BLaER1 (cell line): ENCODE results near the gene WRNIP1.

ENCODE experiments used
- H3K27ac ChIP-seq: shearing (Covaris generic); formaldehyde crosslinking; 2 replicates; pipeline ENCODE4 v1.8.1; 2022
- H3K27me3 ChIP-seq: shearing (Covaris generic); formaldehyde crosslinking; 2 replicates; pipeline ENCODE4 v1.8.1; 2022
- H3K36me3 ChIP-seq: shearing (Covaris generic); formaldehyde crosslinking; 2 replicates; pipeline ENCODE4 v1.8.1; 2022
- H3K4me1 ChIP-seq: shearing (Covaris generic); formaldehyde crosslinking; 2 replicates; pipeline ENCODE4 v1.8.1; 2022
- H3K4me2 ChIP-seq: shearing (Covaris generic); formaldehyde crosslinking; 2 replicates; pipeline ENCODE4 v1.8.1; 2022
- H3K4me3 ChIP-seq: shearing (Covaris generic); formaldehyde crosslinking; 2 replicates; pipeline ENCODE4 v1.8.1; 2022
- H3K9ac ChIP-seq: shearing (Covaris generic); formaldehyde crosslinking; 2 replicates; pipeline ENCODE4 v1.8.1; 2022
- H3K9me3 ChIP-seq: shearing (Covaris generic); formaldehyde crosslinking; 2 replicates; pipeline ENCODE4 v1.8.1; 2022
- H4K20me1 ChIP-seq: shearing (Covaris generic); formaldehyde crosslinking; 2 replicates; pipeline ENCODE4 v1.8.1; 2022
- Cebpa-rat ChIP-seq: shearing (Covaris generic); IDR thresholded peaks from 2 replicates; pipeline ENCODE4 v1.8.1; 2022

The WRNIP1 gene

GRCh38 chr6:2751871-2752270 lies 13.3 kb upstream of the WRNIP1 start:
- no peak overlapping the region for H3K9ac ChIP-seq
- TF ChIP-seq Cebpa-rat = no peak
- peaks cover 14% of the 10 kb centered on the region for H3K4me1 ChIP-seq
- no peaks in the 10 kb centered on the region for H3K36me3 ChIP-seq
- no peak overlapping the region for H3K27ac ChIP-seq
- peak overlapping the region; percentile 36; the same call in 1 of the 2 replicates for H3K4me2 ChIP-seq
- no peaks in the 10 kb centered on the region for H3K27me3 ChIP-seq
- no peaks in the 10 kb centered on the region for H4K20me1 ChIP-seq
- no peaks in the 10 kb centered on the region for H3K9me3 ChIP-seq
- no peak overlapping the region for H3K4me3 ChIP-seq

DNA sequence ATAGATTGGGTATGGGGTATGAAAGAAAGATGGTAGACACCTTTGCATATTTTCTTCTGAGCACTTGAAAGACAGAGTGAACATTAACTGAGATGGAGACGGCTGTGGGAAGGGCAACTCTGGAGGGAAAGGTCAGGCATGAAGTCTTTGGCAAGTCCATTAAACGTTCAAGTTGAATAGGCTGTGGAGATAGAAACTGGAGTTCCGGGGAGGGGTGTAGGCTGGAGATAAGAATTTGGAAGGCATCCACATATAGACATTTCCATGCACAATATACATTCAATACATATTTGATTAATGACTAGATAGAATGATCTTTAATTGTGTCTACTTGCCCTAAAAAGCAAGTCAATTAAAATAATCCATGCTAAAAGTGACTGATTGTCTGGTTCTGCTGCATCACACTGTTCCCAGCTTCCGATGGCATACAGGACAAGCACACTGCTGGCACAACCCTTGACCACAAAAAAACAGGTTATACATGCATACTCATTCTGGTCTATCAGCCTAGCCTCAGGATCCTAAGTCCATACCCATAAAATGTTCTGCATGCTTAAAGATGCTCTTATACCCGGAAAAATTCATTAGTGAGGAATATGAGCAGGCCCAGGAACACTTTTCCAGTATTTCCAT lies 12.6 kb upstream of the WRNIP1 start:
- Histone ChIP-seq H3K4me3 (no peak overlapping the region), H3K9ac (no peak overlapping the region), H3K36me3 (no peaks in the 10 kb centered on the region), H3K27me3 (no peaks in the 10 kb centered on the region), H3K4me2 (peak overlapping the region; percentile 36; the same call in 1 of the 2 replicates), H3K9me3 (no peaks in the 10 kb centered on the region), H4K20me1 (no peaks in the 10 kb centered on the region), H3K27ac (no peak overlapping the region), H3K4me1 (peaks cover 14% of the 10 kb centered on the region)
- no peak for TF ChIP-seq Cebpa-rat

DNA sequence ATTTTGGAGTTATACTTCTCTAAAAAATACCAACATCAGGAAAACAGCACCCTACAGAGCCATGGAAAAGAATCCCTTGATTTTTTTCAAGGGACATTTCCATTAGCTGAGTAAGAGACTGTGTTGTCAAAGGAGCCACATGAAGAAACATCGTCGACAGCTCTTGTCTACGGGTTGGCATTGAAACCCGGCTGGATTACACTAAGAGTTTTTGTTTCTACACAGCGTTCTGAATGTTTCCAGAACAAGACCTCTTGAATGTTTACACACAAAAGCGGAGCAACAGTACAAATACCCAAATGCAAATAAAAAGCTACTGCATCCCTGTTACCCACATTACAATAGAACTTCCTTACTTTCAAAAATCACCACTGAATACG lies 12.1 kb upstream of the WRNIP1 start:
- H3K36me3 ChIP-seq = no peaks in the 10 kb centered on the region
- no peaks in the 10 kb centered on the region for H4K20me1 ChIP-seq
- H3K4me2 ChIP-seq = no peak overlapping the region
- no peak for TF ChIP-seq Cebpa-rat
- H3K4me1 ChIP-seq = peaks cover 14% of the 10 kb centered on the region
- H3K9me3 ChIP-seq = no peaks in the 10 kb centered on the region
- H3K9ac ChIP-seq = no peak overlapping the region
- H3K4me3 ChIP-seq = no peak overlapping the region
- H3K27ac ChIP-seq = no peak overlapping the region
- H3K27me3 ChIP-seq = no peaks in the 10 kb centered on the region

DNA sequence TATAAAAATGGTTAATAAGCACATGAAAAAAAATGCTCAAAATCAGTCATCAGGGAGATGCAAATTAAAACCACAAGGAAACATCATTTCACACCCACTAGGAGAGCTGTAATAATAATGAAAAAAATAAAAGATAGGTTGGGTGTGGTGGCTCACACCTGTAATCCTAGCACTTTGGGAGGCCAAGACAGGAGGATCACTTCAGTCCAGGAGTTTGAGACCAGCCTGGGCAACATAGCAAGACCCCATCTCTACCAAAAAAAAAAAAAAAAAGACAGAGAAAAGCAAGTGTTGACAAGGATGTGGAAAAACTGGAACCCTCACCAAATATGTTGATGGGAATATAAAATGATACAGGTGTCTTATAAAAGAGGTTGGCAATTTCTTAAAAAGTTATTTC lies 11.4 kb upstream of the WRNIP1 start:
- Histone ChIP-seq H3K36me3 (no peaks in the 10 kb centered on the region), H3K9ac (no peak overlapping the region), H4K20me1 (no peaks in the 10 kb centered on the region), H3K4me1 (peaks cover 14% of the 10 kb centered on the region), H3K9me3 (no peaks in the 10 kb centered on the region), H3K4me2 (no peak overlapping the region), H3K4me3 (no peak overlapping the region), H3K27me3 (no peaks in the 10 kb centered on the region), H3K27ac (no peak overlapping the region)
- no peak for TF ChIP-seq Cebpa-rat

DNA sequence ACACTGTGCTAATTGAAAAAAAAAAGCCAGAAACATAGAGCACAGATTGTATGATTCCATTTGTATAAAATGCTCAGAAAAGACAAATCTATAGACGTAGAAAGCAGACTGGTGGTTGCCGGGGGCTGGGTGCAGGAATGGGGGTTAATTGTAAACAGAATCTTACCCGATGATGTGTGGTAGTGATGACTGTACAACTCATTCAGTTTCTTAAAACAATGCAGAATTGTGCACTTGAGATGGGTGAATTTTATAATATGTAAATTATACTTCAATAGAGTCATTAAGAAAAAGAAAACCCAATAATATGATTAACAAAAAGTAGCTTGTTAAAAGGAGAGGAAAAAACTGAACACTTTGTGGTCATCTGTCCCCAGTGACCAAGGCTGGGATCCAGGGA lies 10.8 kb upstream of the WRNIP1 start:
- no peak overlapping the region for H3K9ac ChIP-seq
- TF ChIP-seq Cebpa-rat = no peak

DNA sequence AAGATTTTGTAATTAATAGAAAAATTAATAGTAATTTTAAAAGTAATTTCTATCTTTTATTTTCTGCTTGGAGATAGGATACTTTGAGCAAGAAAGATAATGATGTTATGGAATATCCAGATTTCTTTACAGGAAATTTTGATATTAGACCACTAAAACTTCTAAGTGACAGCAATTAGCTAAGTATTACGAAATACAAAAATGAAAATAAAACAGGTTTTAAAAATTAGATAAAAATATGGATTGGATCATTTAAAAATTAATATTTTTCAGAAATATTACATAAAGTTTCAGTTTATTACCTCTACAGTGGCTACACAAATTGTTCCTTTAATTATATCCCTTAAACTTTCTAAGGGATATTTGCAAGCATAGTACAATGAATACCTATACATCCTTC lies 10.3 kb upstream of the WRNIP1 start:
- Histone ChIP-seq H3K27ac (no peak overlapping the region), H3K9me3 (no peaks in the 10 kb centered on the region), H3K4me2 (no peak overlapping the region), H3K9ac (no peak overlapping the region), H3K27me3 (no peaks in the 10 kb centered on the region), H3K4me1 (peaks cover 14% of the 10 kb centered on the region), H4K20me1 (no peaks in the 10 kb centered on the region), H3K36me3 (no peaks in the 10 kb centered on the region), H3K4me3 (no peak overlapping the region)
- TF ChIP-seq Cebpa-rat = no peak

More for the DNA sequence above, 10.8 kb upstream of the WRNIP1 start:
- H3K36me3 ChIP-seq = no peaks in the 10 kb centered on the region
- H4K20me1 ChIP-seq = no peaks in the 10 kb centered on the region
- H3K4me1 ChIP-seq = peaks cover 14% of the 10 kb centered on the region
- H3K27me3 ChIP-seq = no peaks in the 10 kb centered on the region
- no peak overlapping the region for H3K4me2 ChIP-seq
- no peak overlapping the region for H3K27ac ChIP-seq
- H3K9me3 ChIP-seq = no peaks in the 10 kb centered on the region
- H3K4me3 ChIP-seq = no peak overlapping the region

DNA sequence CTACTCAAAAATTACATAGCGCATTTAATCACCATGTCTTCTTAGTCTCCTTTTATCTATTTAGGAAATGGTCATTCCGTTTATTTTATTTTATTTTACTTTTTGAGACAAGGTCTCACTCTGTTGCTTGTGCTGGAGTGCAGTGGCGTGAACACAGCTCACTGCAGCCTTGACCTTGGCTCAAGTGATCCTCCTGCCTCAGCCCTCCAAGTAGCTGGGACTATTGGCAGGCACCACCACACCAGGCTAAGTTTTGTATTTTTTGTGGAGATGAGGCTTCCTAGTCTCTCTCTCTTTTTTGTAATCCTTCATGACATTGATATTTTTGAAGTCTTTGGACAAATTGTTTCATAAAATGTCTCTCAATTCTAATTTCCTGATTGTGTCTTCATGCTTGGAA lies 9.7 kb upstream of the WRNIP1 start:
- Histone ChIP-seq H3K4me2 (no peak overlapping the region), H3K9me3 (peaks cover 4% of the 10 kb centered on the region), H3K4me1 (peaks cover 14% of the 10 kb centered on the region), H3K27me3 (no peaks in the 10 kb centered on the region), H3K4me3 (no peak overlapping the region), H3K36me3 (no peaks in the 10 kb centered on the region), H3K9ac (no peak overlapping the region), H3K27ac (no peak overlapping the region), H4K20me1 (no peaks in the 10 kb centered on the region)
- TF ChIP-seq Cebpa-rat = no peak

DNA sequence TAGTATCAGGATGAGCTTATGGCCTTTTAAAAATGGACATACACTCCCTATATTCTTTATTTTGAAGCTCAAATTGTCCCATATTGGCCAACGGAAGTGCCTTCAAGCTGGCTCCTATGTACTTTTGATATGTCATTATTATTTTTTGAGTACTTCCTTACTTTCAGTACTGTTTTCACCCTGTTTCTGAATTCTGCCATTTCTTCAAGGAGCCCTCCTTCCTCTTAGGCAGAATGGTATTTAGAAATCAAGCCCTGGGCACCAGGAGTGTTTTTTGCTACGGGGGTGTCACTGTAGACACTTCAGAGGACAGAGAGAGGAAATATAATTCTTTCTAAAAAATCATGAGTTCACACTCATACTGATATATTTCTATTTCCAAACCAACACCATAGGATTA lies 9.0 kb upstream of the WRNIP1 start:
- Histone ChIP-seq H3K27ac (no peak overlapping the region), H3K4me2 (no peak overlapping the region)
- TF ChIP-seq Cebpa-rat = no peak

DNA sequence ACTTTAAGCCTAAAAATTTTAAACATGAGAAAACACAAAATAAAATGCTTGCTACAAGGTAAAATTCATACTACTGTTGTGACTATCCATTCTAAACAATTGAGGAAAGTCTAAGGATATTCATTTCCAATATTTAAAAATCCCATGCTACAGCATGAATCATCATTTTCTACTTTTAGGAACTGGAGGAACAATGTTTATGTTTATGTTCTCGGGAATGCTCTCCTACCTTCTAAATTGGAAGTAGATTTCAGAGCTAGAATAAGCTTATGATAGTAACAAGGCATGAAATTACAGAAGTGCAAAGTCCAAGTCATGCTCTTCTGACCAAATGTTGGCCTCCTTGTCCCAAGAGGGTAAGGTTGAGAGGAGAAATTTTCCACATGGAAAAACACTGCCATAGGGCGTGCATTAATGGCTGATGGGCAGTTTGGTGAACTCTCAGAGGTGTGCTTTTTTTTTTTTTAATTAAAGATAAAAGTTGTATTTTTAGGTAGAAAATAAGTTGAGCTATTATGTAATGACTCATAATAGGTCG lies 8.4 kb upstream of the WRNIP1 start:
- peaks cover 10% of the 10 kb centered on the region for H3K4me1 ChIP-seq
- H3K9ac ChIP-seq = no peak overlapping the region
- peaks cover 5% of the 10 kb centered on the region for H3K9me3 ChIP-seq
- H3K36me3 ChIP-seq = no peaks in the 10 kb centered on the region
- no peak for TF ChIP-seq Cebpa-rat
- no peak overlapping the region for H3K27ac ChIP-seq
- no peaks in the 10 kb centered on the region for H4K20me1 ChIP-seq
- no peaks in the 10 kb centered on the region for H3K27me3 ChIP-seq
- no peak overlapping the region for H3K4me3 ChIP-seq
- H3K4me2 ChIP-seq = no peak overlapping the region

More for the DNA sequence above, 9.0 kb upstream of the WRNIP1 start:
- no peak overlapping the region for H3K4me3 ChIP-seq
- peaks cover 14% of the 10 kb centered on the region for H3K4me1 ChIP-seq
- no peak overlapping the region for H3K9ac ChIP-seq
- H4K20me1 ChIP-seq = no peaks in the 10 kb centered on the region
- peaks cover 5% of the 10 kb centered on the region for H3K9me3 ChIP-seq
- H3K27me3 ChIP-seq = no peaks in the 10 kb centered on the region
- H3K36me3 ChIP-seq = no peaks in the 10 kb centered on the region

DNA sequence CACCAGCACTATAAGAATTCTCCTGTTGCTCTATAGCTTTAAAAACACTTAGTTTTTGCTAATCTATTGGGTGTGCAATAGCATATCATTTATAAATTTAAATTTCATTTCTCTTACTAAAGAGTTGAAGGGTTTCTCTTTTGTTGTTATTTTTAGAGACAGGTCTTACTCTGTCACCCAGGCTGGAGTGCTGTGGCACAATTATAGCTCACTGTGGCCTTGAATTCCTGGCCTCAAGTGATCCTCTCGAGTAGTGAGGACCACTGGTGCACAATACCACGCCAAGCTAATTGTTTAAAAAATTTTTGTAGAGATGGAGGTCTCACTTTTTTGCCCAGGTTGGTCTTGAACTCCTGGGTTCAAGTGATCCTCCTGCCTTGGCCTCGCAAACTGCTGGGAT lies 6.2 kb upstream of the WRNIP1 start:
- peaks cover 2% of the 10 kb centered on the region for H3K4me1 ChIP-seq
- no peak overlapping the region for H3K9ac ChIP-seq
- H4K20me1 ChIP-seq = no peaks in the 10 kb centered on the region
- H3K4me3 ChIP-seq = no peak overlapping the region
- H3K9me3 ChIP-seq = peaks cover 17% of the 10 kb centered on the region
- no peak overlapping the region for H3K27ac ChIP-seq
- H3K4me2 ChIP-seq = no peak overlapping the region
- H3K36me3 ChIP-seq = no peaks in the 10 kb centered on the region
- H3K27me3 ChIP-seq = no peaks in the 10 kb centered on the region
- no peak for TF ChIP-seq Cebpa-rat
